HPDE6-E6E7 (cell line): ENCODE data around the gene STAC2.

Experiments
- DNase-seq: peaks from one replicate; pipeline ENCODE4 v3.0.0; 2011; ENCODE audit warnings: missing footprints; ENCODE audit errors: extremely low spot score

STAC2 gene

GRCh38 chr17:39165178-39165840, 60.4 kb downstream of the STAC2 start:
- DNase-seq, result no peak

- DNase-seq, result peak; percentile 93
These were observed 61.0 kb downstream of the STAC2 start for GRCh38 chr17:39164675-39165143.

- DNase-seq, result no peak
These were observed 63.8 kb downstream of the STAC2 start for GRCh38 chr17:39161962-39162361.
